Measurements from ENCODE around the gene OR10K2.
"Not testable (repeated sequence)": the region's sequence is repeated elsewhere in the genome, so short reads cannot be mapped to it uniquely, and the experiment has no call there.

OR10K2 gene, protein sequence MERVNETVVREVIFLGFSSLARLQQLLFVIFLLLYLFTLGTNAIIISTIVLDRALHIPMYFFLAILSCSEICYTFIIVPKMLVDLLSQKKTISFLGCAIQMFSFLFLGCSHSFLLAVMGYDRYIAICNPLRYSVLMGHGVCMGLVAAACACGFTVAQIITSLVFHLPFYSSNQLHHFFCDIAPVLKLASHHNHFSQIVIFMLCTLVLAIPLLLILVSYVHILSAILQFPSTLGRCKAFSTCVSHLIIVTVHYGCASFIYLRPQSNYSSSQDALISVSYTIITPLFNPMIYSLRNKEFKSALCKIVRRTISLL

DNA sequence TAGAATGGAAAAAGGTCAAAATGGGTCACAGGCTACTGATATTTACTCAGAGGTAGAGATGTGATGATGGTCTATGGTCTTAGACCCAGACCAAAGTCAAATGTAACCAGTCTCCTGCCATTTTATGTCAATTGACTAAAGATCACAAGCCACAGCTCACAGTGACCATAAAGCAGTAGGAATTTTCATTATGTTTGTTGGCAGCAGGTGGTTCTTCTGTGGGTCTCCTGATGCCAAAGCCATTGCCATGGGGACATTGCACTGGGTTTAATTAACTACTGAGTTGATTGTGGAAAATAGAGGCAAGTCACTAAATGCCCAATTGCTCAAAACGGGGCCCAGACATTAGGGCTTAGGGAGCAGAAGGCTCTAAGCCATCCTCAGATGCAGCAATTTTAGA, at the start of gene OR10K2:
Gene OR10K2 (minus strand): TSS at position 101 of the 400 bp plus-strand sequence. CDS start 5,371 bp downstream, outside the sequence.
- no peak for DNase-seq (ENCODE audit: low read depth in 2 of 2)

DNA sequence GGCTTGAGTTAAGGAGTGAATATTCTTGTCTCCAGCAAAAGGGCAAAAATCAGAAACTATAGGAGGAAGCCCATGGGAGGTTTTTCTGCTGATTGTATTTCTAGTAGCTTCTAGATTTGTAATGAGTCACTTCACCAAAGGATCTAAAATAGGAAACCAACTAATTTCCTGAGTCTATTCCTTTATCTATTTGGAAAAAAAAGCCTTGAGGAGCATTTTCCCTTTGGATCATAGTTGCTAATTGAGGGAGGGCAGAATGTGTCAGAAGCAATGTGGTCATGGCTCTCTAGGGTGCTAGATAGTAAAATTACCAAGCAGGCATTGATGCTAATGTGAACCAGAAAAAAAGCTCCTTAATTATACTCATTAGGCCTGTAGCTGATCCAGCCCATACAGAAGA, 45.9 kb upstream of the OR10K2 start, which contains the start of gene OR10R2:
Gene OR10R2 (plus strand): TSS at position 301 of the 400 bp plus-strand sequence. CDS start 106 bp downstream, outside the sequence.
- DNase-seq (ENCODE audit: low read depth in 2 of 2): no peak

DNA sequence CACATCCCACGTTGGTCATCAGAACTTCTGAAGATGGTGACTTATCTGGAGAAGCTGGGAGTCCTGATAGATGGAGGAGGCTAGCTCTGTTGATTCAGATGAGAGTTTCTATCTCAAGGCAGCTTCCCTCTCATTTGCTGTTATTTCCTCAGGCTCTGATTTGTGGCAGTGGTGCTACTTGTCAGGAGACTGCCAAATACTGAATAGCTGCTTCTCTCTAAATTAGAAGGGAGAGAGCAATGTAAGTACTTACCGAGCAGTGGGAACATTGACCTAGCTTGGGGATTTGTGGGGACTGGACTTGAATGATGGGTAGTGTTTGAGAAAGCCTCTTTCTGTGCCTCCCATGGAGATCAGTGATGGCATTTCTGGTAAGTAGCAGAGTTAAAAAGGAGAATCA, 35.5 kb upstream of the OR10K2 start, which contains the start of gene OR10K1:
Gene OR10K1 (plus strand): TSS at position 301 of the 400 bp plus-strand sequence. CDS start 3,728 bp downstream, outside the sequence.
- no peak for DNase-seq (ENCODE audit: low read depth in 2 of 2)

DNA sequence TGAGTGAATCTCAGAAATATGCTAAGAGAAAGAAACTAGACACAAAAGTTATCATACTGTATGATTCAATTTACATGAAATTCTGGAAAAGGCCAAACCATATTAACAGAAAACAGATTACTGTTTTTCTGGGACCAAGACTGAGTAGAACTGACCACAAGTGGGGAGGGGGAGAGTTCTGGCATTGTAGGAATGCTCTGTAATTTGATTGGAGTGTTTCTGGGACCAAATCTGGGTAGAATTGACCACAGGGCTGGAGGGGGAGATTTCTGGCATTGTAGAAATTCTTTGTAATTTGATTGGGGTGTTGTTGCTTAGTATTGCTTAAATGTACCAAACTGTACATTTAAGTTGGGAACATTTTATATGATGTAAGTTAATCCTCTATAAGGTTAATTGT, 32.2 kb upstream of the OR10K2 start:
- DNase-seq (ENCODE audit: low read depth in 2 of 2): no peak

DNA sequence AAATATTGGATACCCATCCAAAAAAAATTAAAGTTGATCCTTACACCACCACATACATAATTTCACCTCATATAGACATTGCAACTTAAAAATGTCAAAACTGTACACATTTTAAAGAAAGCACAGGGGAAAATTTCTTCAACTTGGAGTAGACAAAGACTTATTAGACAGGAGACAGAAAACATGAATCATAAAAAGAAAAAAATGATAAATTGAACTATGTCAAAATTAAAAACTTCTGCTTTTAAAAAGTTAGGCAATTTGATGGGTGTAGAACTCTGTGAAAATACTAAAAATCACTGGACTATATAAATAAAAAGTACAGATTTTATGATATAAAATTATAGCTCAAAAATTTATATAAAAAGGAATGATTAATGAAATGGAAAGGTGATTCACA, 31.2 kb upstream of the OR10K2 start:
- no peak for DNase-seq (ENCODE audit: low read depth in 2 of 2)

DNA sequence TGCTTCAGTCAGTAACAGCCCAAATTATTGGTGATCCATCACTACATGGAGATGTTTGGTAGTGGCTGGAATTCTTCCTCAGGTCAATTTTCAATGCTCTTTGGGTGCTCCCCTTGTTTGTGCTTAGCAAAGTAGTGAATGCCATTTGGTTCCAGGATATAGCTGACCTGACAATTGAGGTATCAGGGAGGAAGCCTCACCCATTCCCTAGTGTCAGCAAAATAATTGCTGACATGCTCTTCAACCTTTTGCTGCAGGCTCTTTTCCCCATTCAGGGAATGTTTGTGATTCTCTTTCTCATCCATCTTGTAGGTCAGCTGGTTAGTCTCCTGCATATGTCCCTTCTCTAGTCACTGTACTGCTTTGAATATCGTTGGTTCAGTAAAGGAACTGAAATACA, 28.5 kb upstream of the OR10K2 start:
- no peak for DNase-seq (ENCODE audit: low read depth in 2 of 2)

DNA sequence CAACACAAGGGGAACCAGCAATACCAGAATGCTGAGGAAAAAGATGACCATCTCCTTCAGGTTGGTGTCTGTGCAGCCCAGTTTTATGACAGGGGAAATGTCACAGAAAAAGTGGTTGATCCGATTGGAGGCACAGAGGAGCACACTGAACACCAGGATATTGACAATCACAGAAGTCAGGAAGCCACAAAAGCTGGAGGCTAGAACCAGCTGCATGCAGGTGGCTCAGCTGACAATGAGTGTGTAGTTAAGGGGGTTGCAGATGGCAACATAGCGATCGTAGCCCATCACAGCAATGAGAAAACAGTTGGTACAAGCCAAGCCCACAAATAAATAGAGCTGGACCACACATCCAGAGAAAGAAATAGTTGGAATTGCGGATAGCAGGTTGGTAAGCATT, 19.3 kb upstream of the OR10K2 start:
- DNase-seq (ENCODE audit: low read depth in 2 of 2): no peak

DNA sequence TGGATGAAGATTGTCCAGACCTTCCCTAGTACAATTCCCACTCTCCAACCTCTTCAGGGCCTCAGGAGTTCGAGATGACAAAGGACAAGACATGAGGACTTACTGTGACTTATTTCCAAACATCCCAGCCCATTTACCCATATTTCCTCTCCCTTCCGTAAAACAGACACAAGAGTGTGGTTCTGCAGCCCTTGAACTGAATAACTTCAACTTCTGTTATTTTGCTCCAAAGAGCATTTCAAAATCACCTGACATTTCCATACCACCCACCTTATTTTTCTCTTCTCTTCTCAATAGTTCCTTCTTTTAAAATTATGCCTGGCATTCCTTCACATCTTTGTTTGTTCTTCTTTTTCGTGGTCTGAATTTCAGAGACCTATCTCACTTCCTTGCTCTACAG, 8.7 kb upstream of the OR10K2 start:
- no peak for DNase-seq (ENCODE audit: low read depth in 2 of 2)

DNA sequence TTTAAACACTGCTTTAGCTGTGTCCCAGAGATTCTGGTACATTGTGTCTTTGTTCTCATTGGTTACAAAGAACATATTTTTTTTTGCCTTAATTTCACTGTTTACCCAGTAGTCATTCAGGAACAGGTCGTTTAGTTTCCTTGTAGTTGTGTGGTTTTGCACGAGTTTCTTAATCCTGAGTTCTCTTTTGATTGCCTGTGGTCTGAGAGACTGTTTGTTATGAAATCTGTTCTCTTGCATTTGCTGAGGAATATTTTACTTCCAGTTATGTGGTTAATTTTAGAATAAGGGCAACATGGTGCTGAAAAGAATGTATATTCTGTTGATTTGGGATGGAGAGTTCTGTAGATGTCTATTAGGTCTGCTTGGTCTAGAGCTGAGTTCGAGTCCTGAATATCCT, 4.1 kb upstream of the OR10K2 start:
- DNase-seq (ENCODE audit: low read depth in 2 of 2): not testable (repeated sequence)

DNA sequence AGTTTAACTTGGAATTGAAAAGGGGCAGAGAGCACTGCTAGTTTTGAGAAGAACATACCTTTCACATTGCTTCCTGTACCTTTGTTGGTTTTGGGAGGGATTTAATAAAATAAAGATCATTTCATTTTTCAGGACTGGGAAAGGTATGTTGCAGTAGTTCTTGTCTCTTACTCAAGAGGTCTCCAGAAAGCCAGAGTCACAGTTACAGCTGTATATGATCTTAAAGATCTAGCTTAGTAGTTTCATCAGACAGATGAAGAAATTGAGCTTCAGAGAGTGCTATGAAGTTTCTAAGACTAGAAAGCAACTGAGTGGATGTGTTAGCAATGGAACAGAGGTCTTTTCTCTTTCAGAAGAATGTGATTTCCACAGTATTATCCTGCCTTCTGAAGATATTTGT, 1.0 kb downstream of the OR10K2 start:
- no peak for DNase-seq (ENCODE audit: low read depth in 2 of 2)

DNA sequence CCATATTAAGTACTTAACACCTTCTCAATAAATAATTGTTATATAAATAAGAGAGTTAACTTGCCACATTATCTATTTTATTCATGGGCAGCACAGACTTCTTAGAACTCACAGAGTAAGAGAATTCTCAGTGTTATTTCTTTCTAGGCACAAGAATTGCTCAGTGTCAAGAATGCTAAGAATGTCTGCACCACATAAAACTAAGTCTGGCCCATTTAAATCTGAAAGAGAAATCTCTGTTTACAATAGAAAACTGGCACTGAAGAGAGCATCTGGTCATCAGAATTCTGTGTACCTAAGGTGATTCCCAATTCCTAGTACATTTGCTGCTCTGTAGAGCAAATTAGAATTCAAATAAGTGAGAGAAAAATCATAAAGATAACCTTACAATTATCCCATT, 3.8 kb downstream of the OR10K2 start:
- no peak for DNase-seq (ENCODE audit: low read depth in 2 of 2)

DNA sequence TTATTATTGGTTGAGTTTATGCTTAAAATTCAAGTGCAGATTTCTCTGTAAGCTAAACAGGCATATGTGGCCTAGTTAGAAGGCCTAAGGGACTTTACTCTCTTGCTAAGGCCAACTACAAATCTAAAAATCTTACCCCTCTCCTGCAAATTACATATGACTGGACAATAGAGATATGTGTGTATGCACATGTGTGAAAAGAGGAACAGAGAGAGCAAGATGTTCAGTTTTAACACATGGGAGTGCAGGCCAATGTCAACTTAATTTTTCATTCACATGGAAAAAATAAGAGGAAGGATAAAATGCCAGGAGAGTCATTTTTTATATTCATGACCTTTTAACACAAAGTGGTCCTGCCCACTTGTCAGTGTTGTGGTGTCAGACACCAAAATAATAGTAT, 8.5 kb downstream of the OR10K2 start:
- no peak for DNase-seq (ENCODE audit: low read depth in 2 of 2)

DNA sequence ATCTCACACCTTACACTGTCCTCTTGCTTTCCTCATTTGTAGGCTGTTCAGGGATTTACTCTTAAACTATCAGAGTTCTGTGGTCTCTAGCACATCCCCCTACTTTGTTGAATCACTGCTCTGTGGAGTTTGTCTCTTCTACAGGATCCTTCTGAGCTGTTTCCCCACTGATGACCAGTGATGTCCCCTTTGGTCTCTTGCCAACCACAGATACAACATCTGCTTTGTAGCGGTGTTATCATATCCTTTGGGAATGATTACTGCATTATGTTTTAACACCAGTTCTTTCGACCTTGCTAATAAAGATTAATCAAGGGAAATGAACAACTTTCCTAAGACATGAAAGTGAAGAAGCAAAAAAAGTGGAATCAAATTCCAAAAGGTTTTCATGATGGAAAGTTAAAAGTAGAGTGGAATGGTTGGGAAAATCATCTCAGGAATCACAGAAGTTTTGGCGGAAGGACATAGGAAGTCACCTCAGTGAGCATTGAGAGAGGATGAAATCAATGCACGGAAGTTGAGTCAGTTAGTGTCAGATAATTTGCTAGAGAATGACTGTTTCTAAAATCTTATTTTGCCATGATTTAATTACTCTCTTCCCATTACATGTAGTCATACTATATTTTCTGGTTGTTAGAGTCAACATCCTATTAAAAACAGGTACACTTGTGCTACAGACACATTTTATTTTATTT, 11.2 kb downstream of the OR10K2 start:
- DNase-seq (ENCODE audit: low read depth in 2 of 2): no peak

DNA sequence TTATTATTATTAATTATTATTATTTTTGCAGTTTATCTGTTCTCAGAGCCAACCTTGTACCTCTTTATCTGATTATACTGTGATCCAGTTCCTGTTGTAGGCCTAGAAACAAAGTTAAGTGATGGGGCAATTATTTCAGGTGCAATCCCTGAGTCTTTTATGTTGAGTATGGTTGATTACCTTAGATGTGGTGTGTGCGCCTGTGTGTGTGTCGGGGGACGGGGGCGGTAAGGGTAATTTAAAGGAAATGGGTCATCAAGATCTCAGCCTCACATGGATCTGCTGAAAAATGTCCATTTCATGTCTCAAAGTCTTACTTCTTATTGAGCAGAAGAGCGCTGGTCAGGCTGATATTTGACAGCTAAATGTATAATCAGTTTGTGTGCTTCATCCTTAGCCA, 18.9 kb downstream of the OR10K2 start:
- no peak for DNase-seq (ENCODE audit: low read depth in 2 of 2)

DNA sequence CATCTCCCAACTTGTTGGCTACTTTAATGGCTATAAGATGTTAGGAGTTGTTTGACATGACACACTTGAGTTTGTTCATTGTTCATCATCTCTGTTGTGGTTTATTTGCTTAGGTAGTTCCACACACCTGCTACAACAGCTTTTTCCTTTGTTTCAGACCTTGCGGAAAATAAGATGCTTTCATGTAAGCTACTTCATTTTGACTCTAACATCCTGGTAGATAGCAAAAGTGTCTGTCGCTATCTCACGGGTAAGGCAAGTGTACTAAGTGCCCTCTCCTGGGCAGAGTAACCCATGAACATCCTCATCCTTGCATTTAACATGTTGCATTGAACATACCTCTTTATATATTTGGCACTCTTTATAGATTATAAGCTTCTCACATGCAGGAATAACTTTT, 25.2 kb downstream of the OR10K2 start:
- no peak for DNase-seq (ENCODE audit: low read depth in 2 of 2)

DNA sequence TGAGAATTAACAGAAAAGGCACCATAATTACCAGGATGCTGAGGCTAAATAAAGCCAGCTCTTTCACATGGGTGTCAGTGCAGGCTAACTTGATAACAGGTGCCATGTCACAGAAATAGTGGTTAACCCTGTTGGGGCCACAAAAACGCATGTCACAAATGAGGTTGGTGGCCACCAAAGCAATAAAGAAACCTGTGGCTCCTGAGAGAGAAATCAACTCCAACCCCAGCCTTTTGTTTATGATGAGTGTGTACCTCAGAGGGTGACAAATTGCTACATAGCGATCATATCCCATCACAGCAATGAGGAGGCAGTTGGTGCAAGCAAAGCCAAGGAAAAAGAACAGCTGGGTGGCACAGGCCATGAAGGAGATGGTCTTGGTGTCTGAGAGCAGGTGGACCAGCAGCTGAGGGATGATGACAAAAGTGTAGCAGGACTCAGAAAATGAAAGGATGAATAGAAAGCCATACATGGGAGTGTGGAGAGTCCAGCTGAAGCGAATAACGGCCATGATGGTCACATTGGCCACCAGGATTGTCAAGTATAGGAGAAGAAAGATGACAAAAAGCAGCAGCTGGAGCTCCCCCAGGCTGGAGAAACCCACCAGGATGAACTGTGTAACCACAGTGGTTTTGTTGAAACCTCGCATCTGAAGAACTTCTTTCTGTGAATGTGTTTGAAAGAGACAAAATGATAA, 27.1 kb downstream of the OR10K2 start, which contains the start of gene OR10T2:
Gene OR10T2 (minus strand): TSS at position 649 of the 697 bp plus-strand sequence. CDS start 0 bp downstream, at position 649.
- DNase-seq (ENCODE audit: low read depth in 2 of 2): no peak

DNA sequence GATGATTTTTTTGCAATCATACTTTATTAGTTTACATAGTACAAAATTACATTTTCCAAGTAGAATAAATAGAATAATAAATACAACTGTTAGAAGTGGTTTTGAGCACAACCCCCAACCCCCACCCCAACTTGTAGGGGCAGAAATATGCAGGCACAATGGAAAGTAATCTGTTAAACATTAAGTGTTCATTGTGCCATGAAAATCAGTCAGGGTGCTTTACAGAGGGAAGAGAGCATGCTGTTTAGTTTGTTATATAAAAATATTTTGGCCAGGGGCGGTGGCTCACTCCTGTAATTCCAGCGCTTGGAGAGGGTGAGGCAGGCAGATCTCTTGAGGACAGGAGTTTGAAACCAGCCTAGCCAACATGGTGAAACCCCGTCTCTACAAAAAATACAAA, 29.4 kb downstream of the OR10K2 start:
- DNase-seq (ENCODE audit: low read depth in 2 of 2): no peak

DNA sequence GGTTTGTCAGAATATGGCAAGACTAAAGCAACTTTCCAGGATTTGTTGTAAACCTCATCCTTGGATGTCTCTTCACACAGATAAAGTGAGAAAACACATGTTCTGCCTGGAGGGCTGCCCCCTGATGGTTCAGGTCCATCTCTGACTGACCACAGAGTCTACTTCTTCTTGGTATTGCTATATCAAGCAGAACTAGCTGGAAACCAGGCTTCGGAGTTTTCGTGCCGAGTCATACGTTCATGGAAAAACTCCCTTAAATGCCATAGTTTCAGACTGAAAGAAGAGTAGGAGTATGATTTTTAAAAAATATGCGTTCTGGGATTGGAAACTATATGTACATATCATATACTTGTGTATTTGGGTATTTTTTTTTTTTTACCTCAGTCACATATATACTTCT, 32.6 kb downstream of the OR10K2 start:
- no peak for DNase-seq (ENCODE audit: low read depth in 2 of 2)

DNA sequence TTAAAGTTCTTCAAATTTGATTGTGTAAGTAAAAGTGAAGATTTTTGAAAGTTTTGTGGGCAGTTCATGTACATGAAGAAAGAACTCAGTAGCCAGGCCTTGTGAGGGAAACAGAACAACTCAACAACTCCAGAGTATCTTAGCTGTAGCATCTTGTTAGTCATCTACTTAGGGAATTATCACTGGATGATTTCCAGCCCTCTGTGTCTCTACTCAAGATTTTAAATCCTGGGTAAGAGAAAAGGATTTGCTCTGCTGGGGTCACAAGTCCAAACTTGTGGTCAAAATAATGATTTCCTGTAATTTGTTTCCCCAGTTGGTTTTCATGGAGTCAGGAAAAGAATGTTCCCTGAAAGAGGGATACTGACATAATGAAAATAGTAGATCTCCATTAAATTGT, 34.9 kb downstream of the OR10K2 start:
- no peak for DNase-seq (ENCODE audit: low read depth in 2 of 2)

DNA sequence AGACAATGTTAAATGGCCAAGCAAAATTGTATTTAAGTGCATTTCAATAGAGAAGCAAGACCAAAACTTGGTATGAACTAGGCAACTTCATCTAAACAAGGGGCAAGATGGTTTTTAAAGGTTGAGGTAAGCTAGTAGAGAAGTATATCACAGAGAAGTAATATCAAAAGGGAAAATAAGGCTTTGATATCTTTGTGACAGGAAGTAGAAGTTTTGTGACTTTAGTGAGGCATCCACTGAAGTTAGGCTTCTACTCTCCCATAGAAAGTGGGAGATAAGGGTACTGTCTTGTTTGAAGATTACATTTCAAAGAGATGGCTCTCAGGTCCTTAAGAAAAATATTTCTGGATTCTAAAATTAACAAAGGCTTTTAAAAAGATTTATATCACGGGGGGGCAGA, 35.7 kb downstream of the OR10K2 start:
- DNase-seq (ENCODE audit: low read depth in 2 of 2): no peak

DNA sequence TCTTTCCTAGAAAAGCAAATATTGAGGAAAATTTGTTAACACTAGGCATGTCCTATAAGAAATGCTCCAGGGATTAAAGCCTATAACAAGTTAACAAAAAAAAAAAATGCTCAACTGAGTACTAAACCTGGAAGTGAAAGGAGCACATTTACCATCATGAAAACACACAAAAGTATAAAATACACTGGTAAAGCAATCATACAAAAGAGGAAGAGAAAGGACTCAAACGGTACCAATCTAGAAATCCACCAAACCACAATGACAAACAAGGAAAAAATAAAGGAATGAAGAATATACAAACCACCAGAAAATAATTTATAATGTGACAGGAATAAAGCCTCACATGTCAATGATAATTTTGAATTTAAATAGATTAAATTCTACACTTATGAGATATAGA, 51.2 kb downstream of the OR10K2 start:
- no peak for DNase-seq (ENCODE audit: low read depth in 2 of 2)

DNA sequence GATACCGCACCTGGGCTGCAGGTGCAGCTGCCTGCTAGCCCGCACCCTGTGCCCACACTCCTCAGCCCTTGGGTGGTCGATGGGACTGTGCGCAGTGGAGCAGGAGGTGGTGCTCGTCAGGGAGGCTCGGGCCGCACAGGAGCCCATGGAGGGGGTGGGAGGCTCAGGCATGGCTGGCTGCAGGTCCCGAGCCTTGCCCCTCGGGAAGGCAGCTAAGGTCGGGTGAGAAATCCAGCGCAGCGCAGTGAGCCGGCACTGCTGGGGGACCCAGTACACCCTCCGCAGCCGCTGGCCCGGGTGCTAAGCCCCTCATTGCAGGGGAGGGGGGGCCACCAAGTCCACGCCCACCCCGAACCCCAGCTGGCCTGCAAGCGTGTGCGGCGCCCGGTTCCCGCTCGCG, 51.9 kb downstream of the OR10K2 start:
- DNase-seq (ENCODE audit: low read depth in 2 of 2): not testable (repeated sequence)

Measured in stimulated activated CD4-positive, alpha-beta T cell treated with anti-CD3 and anti-CD28 coated beads, Interleukin-15, amount 100 ng/mL, for 48 hours (primary cell).